IMR-90 (cell line): Measurements from ENCODE around the gene ADISSP. TPM values are rescaled to one million over a fixed set of nuclear protein-coding genes. Genes with fewer than 3 reads are reported as not detected.

Source experiments
- ATAC-seq: fragments of 200-7000 bp; cut with Tn5 transposase; 2 replicates; pipeline ENCODE4 v1.9.1; 2020; ENCODE audit warnings: low read depth, mild to moderate bottlenecking, moderate library complexity
- BruUV-seq: library from RNA; stranded (reverse); fragments of 400-500 nt; replicated peaks from 2 replicates; lab custom pipeline; 2021; lab: Mats Ljungman, UMichigan
- CTCF ChIA-PET: fragments of 300-600 bp; formaldehyde crosslinking; extraction: SDS; loops from one replicate; lab custom pipeline; 2021; ENCODE audit warnings: antibody characterized with exemption; lab: Yijun Ruan, JAX
- POLR2A ChIA-PET: fragments of 300-600 bp; sonication (Branson Sonifier 250); formaldehyde crosslinking; loops from one replicate; lab custom pipeline; 2022; ENCODE audit warnings: antibody characterized with exemption; ENCODE audit not compliant: unreplicated experiment; lab: Charles Lee
- DNase-seq: peaks from one replicate; pipeline ENCODE4 v3.0.0; 2013
- H2AFZ ChIP-seq: replicated peaks from 2 replicates; pipeline ENCODE3; 2013; ENCODE audit warnings: low read length, mild to moderate bottlenecking; ENCODE audit not compliant: poor library complexity
- H2AK5ac ChIP-seq: 2 replicates; pipeline ENCODE4 v1.6.1; 2013; ENCODE audit warnings: low read depth, low read length, inconsistent platforms
- H2AK9ac ChIP-seq: replicated peaks from 2 replicates; pipeline ENCODE3; 2013; ENCODE audit warnings: mild to moderate bottlenecking, low read depth, low read length, moderate library complexity; ENCODE audit not compliant: poor library complexity
- H2BK120ac ChIP-seq: 2 replicates; pipeline ENCODE4 v1.6.1; 2013; ENCODE audit warnings: low read depth, low read length, inconsistent platforms
- H2BK15ac ChIP-seq: 3 replicates; pipeline ENCODE4 v1.6.1; 2013; ENCODE audit warnings: low read depth, low read length, inconsistent platforms
- H2BK20ac ChIP-seq: 2 replicates; pipeline ENCODE4 v1.6.1; 2013; ENCODE audit warnings: low read depth, mild to moderate bottlenecking, inconsistent platforms, low read length, moderate library complexity
- H2BK5ac ChIP-seq: 2 replicates; pipeline ENCODE4 v1.6.1; 2013; ENCODE audit warnings: mild to moderate bottlenecking, low read depth, low read length, inconsistent platforms; ENCODE audit not compliant: poor library complexity, severe bottlenecking
- H3K14ac ChIP-seq: replicated peaks from 2 replicates; pipeline ENCODE4 v1.6.1; 2013; ENCODE audit warnings: low read depth, low read length, inconsistent platforms
- H3K18ac ChIP-seq: 2 replicates; pipeline ENCODE4 v1.6.1; 2013; ENCODE audit warnings: low read depth, low read length, control low read depth
- H3K23ac ChIP-seq: 2 replicates; pipeline ENCODE4 v1.6.1; 2013; ENCODE audit warnings: low read depth, low read length, inconsistent platforms
- H3K27ac ChIP-seq: 2 replicates; pipeline ENCODE4 v1.5.1; 2013; ENCODE audit warnings: mild to moderate bottlenecking, control low read depth, low read length; ENCODE audit not compliant: insufficient read depth
- H3K27me3 ChIP-seq: 2 replicates; pipeline ENCODE4 v1.6.1; 2013; ENCODE audit warnings: low read length; ENCODE audit not compliant: control insufficient read depth, insufficient read depth
- H3K36me3 ChIP-seq: 2 replicates; pipeline ENCODE4 v1.6.1; 2013; ENCODE audit warnings: low read length, mixed read lengths; ENCODE audit not compliant: control insufficient read depth, insufficient read depth
- H3K4ac ChIP-seq: 2 replicates; pipeline ENCODE4 v1.6.1; 2013; ENCODE audit warnings: low read depth, low read length, inconsistent platforms
- H3K4me1 ChIP-seq: 2 replicates; pipeline ENCODE4 v1.6.1; 2013; ENCODE audit warnings: low read length, mixed read lengths; ENCODE audit not compliant: control insufficient read depth, insufficient read depth
- H3K4me2 ChIP-seq: 2 replicates; pipeline ENCODE4 v1.6.1; 2013; ENCODE audit warnings: low read depth, mild to moderate bottlenecking, control low read depth, low read length, moderate library complexity
- H3K4me3 ChIP-seq: 2 replicates; pipeline ENCODE4 v1.5.1; 2013; ENCODE audit warnings: low read depth, mild to moderate bottlenecking, control low read depth, low read length, moderate library complexity; ENCODE audit not compliant: insufficient read depth
- H3K56ac ChIP-seq: 2 replicates; pipeline ENCODE4 v1.6.1; 2013; ENCODE audit warnings: low read length, inconsistent platforms; ENCODE audit not compliant: insufficient read depth; ENCODE audit errors: extremely low read depth
- H3K79me1 ChIP-seq, 2 experiments: 2 replicates each; pipeline ENCODE4 v1.6.1; 2013; ENCODE audit warnings: low read length in 2 of 2, inconsistent platforms in 1 of 2, low read depth in 1 of 2
- H3K9ac ChIP-seq: 2 replicates; pipeline ENCODE4 v1.6.1; 2013; ENCODE audit warnings: low read depth, low read length, control low read depth
- H3K9me1 ChIP-seq: 2 replicates; pipeline ENCODE4 v1.6.1; 2013; ENCODE audit warnings: low read length, inconsistent platforms; ENCODE audit not compliant: insufficient read depth
- H3K9me3 ChIP-seq: 2 replicates; pipeline ENCODE4 v1.6.1; 2013; ENCODE audit warnings: low read length; ENCODE audit not compliant: control insufficient read depth, insufficient read depth
- H4K20me1 ChIP-seq: 2 replicates; pipeline ENCODE4 v1.6.1; 2013; ENCODE audit warnings: low read length, inconsistent platforms; ENCODE audit not compliant: insufficient read depth
- H4K5ac ChIP-seq: 2 replicates; pipeline ENCODE4 v1.6.1; 2013; ENCODE audit warnings: mild to moderate bottlenecking, low read depth, low read length, control low read depth
- H4K8ac ChIP-seq, 2 experiments: 2 replicates each; pipeline ENCODE4 v1.6.1; 2013; ENCODE audit warnings: low read depth in 2 of 2, low read length in 2 of 2, control low read depth in 1 of 2, inconsistent platforms in 1 of 2
- H4K91ac ChIP-seq: 2 replicates; pipeline ENCODE4 v1.6.1; 2013; ENCODE audit warnings: low read depth, low read length, inconsistent platforms; ENCODE audit not compliant: insufficient read depth
- BHLHE40 ChIP-seq: fragments of 150-350 bp; IDR thresholded peaks from 2 replicates; pipeline ENCODE4 v1.6.1; 2016; ENCODE audit warnings: mild to moderate bottlenecking, low read depth, low read length
- CEBPB ChIP-seq: IDR thresholded peaks from 2 replicates; pipeline ENCODE4 v1.6.1; 2012; ENCODE audit warnings: low read depth, low read length, improper control_type of control experiment
- CHD1 ChIP-seq: IDR thresholded peaks from 2 replicates; pipeline ENCODE4 v1.6.1; 2012; ENCODE audit warnings: low read depth, low read length, improper control_type of control experiment
- FOS ChIP-seq: fragments of 150-350 bp; IDR thresholded peaks from 2 replicates; pipeline ENCODE4 v1.6.1; 2016; ENCODE audit warnings: low read depth, low read length
- MAFK ChIP-seq: IDR thresholded peaks from 2 replicates; pipeline ENCODE4 v1.6.1; 2012; ENCODE audit warnings: low read depth, low read length, improper control_type of control experiment
- MAZ ChIP-seq: IDR thresholded peaks from 2 replicates; pipeline ENCODE4 v1.6.1; 2012; ENCODE audit warnings: low read depth, mild to moderate bottlenecking, low read length, improper control_type of control experiment, moderate library complexity, borderline replicate concordance
- MXI1 ChIP-seq: IDR thresholded peaks from 2 replicates; pipeline ENCODE4 v1.6.1; 2012; ENCODE audit warnings: low read depth, mild to moderate bottlenecking, low read length, moderate library complexity, borderline replicate concordance
- NFE2L2 ChIP-seq: fragments of 150-350 bp; IDR thresholded peaks from 2 replicates; pipeline ENCODE4 v1.6.1; 2016; ENCODE audit warnings: low read depth, mild to moderate bottlenecking, low read length
- POLR2A ChIP-seq: IDR thresholded peaks from 2 replicates; pipeline ENCODE4 v1.6.1; 2012; ENCODE audit warnings: mild to moderate bottlenecking, low read depth, low read length
- RAD21 ChIP-seq: IDR thresholded peaks from 2 replicates; pipeline ENCODE4 v1.6.1; 2012; ENCODE audit warnings: low read length, improper control_type of control experiment
- RCOR1 ChIP-seq: IDR thresholded peaks from 2 replicates; pipeline ENCODE4 v1.6.1; 2012; ENCODE audit warnings: mild to moderate bottlenecking, low read length, improper control_type of control experiment; ENCODE audit not compliant: insufficient replicate concordance
- RFX5 ChIP-seq: IDR thresholded peaks from 2 replicates; pipeline ENCODE4 v1.8.0; 2012; ENCODE audit warnings: low read depth, mild to moderate bottlenecking, low read length, moderate library complexity
- SMC3 ChIP-seq: fragments of 150-350 bp; IDR thresholded peaks from 2 replicates; pipeline ENCODE4 v1.6.1; 2016; ENCODE audit warnings: low read depth, mild to moderate bottlenecking, antibody characterized with exemption, low read length, moderate library complexity
- WGBS, 2 experiments: methylation state at CpG; one replicate each; pipeline versions ENCODE4 v1.1.5 to v1.1.7; 2013; ENCODE audit warnings: missing lambda C conversion rate in 2 of 2; ENCODE audit not compliant: insufficient read length in 1 of 2; ENCODE audit errors: extremely low coverage in 2 of 2; 5-methylcytosine and 5-hydroxymethylcytosine counted together
- dilution Hi-C: fragments of 300-500 bp; cut with HindIII; formaldehyde crosslinking; loops from one replicate; pipeline ENCODE4 v1.14.3; 2018; ENCODE audit warnings: low sequenced_read_pairs; ENCODE audit not compliant: unreplicated experiment
- in situ Hi-C: fragments of 300-500 bp; cut with MboI; formaldehyde crosslinking; loops from 3 replicates; pipeline ENCODE4 v1.14.3; 2019; ENCODE audit warnings: low sequenced_read_pairs, inconsistent platforms, mixed read lengths
- intact Hi-C: fragments of 100-400 bp; cut with micrococcal nuclease; formaldehyde crosslinking; loops from 2 replicates; pipeline ENCODE4 v1.10.0; 2022
- polyA plus RNA-seq, 3 experiments: library from polyadenylated mRNA; depleted of rRNA; stranded (reverse); fragments of >200 nt; gene quantifications; 2 replicates each; pipeline ENCODE4 v1.2.3, GENCODE V29; 2012; ENCODE audit warnings: low replicate concordance in 1 of 3
- total RNA-seq: library from RNA; depleted of rRNA; stranded (reverse); fragments of >200 nt; gene quantifications from 2 replicates; pipeline ENCODE4 v1.2.3, GENCODE V29; 2012
- TF ChIP-seq, protein P1 (sequence below): conservative IDR thresholded peaks from 2 replicates; pipeline ENCODE4 v1.5.1; 2012; ENCODE audit warnings: mild to moderate bottlenecking, low read depth, low read length, improper control_type of control experiment
- TF ChIP-seq, protein P2 (sequence below): fragments of 150-350 bp; IDR thresholded peaks from 2 replicates; pipeline ENCODE4 v1.6.1; 2016; ENCODE audit warnings: low read depth, mild to moderate bottlenecking, low read length, moderate library complexity, borderline replicate concordance
- TF ChIP-seq, protein P3 (sequence below): fragments of 150-350 bp; IDR thresholded peaks from 2 replicates; pipeline ENCODE4 v1.6.1; 2017; ENCODE audit warnings: mild to moderate bottlenecking, antibody characterized with exemption, low read length, low read depth

The ADISSP gene
- total and polyA plus RNA-seq, 2 of the 4 experiments (the other 2 are of a cell fraction) = 31.9 to 58.2 TPM

DNA sequence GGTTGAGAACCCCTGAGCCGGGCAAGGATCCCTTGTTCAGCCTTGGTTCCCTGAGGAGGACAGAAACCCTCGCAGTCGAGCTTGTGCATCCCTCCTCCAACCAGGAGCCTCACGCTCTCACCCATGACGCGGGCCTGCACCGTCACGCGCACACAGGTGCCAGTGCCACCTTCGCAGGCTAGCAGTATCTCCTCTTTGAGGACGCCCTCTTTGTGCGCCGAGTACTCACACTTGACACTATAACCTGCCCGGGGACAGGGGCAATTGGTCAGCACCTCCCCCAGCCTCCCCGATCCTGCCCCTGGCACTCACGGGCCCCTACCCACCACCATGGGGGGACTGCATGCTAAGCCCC, 13.3 kb downstream of the ADISSP start:
- no peak overlapping the region for H2AK9ac ChIP-seq
- H2BK120ac ChIP-seq = no peak overlapping the region
- peaks cover 10% of the 10 kb centered on the region for H3K36me3 ChIP-seq
- no peak overlapping the region for H4K91ac ChIP-seq
- no peak overlapping the region for H3K4me3 ChIP-seq
- no peak for ATAC-seq
- H3K27ac ChIP-seq = no peak overlapping the region
- H3K4ac ChIP-seq = no peak overlapping the region
- no peak overlapping the region for H2BK5ac ChIP-seq
- TF ChIP-seq MXI1 (no peak), RFX5 (no peak), MAFK (no peak), SMC3 (no peak), MAZ (no peak), RCOR1 (no peak), FOS (no peak), CEBPB (no peak), BHLHE40 (no peak), POLR2A (no peak), NFE2L2 (no peak), CHD1 (no peak), RAD21 (no peak)
- TF ChIP-seq, protein P1, sequence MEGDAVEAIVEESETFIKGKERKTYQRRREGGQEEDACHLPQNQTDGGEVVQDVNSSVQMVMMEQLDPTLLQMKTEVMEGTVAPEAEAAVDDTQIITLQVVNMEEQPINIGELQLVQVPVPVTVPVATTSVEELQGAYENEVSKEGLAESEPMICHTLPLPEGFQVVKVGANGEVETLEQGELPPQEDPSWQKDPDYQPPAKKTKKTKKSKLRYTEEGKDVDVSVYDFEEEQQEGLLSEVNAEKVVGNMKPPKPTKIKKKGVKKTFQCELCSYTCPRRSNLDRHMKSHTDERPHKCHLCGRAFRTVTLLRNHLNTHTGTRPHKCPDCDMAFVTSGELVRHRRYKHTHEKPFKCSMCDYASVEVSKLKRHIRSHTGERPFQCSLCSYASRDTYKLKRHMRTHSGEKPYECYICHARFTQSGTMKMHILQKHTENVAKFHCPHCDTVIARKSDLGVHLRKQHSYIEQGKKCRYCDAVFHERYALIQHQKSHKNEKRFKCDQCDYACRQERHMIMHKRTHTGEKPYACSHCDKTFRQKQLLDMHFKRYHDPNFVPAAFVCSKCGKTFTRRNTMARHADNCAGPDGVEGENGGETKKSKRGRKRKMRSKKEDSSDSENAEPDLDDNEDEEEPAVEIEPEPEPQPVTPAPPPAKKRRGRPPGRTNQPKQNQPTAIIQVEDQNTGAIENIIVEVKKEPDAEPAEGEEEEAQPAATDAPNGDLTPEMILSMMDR = no peak
- TF ChIP-seq, protein P2, sequence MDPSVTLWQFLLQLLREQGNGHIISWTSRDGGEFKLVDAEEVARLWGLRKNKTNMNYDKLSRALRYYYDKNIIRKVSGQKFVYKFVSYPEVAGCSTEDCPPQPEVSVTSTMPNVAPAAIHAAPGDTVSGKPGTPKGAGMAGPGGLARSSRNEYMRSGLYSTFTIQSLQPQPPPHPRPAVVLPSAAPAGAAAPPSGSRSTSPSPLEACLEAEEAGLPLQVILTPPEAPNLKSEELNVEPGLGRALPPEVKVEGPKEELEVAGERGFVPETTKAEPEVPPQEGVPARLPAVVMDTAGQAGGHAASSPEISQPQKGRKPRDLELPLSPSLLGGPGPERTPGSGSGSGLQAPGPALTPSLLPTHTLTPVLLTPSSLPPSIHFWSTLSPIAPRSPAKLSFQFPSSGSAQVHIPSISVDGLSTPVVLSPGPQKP = no peak
- TF ChIP-seq, protein P3, sequence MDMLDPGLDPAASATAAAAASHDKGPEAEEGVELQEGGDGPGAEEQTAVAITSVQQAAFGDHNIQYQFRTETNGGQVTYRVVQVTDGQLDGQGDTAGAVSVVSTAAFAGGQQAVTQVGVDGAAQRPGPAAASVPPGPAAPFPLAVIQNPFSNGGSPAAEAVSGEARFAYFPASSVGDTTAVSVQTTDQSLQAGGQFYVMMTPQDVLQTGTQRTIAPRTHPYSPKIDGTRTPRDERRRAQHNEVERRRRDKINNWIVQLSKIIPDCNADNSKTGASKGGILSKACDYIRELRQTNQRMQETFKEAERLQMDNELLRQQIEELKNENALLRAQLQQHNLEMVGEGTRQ = no peak
- H3K9ac ChIP-seq = no peak overlapping the region
- H3K27me3 ChIP-seq = no peaks in the 10 kb centered on the region; the same call in 1 of the 2 replicates
- no peaks in the 10 kb centered on the region for H3K79me1 ChIP-seq
- no peak overlapping the region for H2BK15ac ChIP-seq
- H3K23ac ChIP-seq = no peak overlapping the region
- H3K14ac ChIP-seq = no peak overlapping the region
- CTCF ChIA-PET = interaction anchor here (0.6 kb wide), 1 partner anchor 38 kb away, joined by 3 read pairs; no protein-coding TSS in a partner anchor
- intact Hi-C loops (no loop called here), in situ Hi-C loops (no loop called here), dilution Hi-C loops (no loop called here)
- no peak overlapping the region for H3K56ac ChIP-seq
- no peak overlapping the region for H4K5ac ChIP-seq
- H2AFZ ChIP-seq = peak overlapping the region; percentile 51
- H4K8ac ChIP-seq = no peak overlapping the region
- no peak overlapping the region for H3K4me2 ChIP-seq
- H3K9me3 ChIP-seq = no peaks in the 10 kb centered on the region
- WGBS, 2 experiments = 95% methylated on average over 8 of the region's 16 CpGs; no CpG with 5 or more reads in 1 of the 2 experiments
- peaks cover 5% of the 10 kb centered on the region for H3K9me1 ChIP-seq
- no peaks in the 10 kb centered on the region for H3K4me1 ChIP-seq
- no peak overlapping the region for H3K18ac ChIP-seq
- no peak for DNase-seq
- H4K20me1 ChIP-seq = 0 out of 2 replicates have a peak, but pooled peaks cover 6% of the 10 kb centered on the region
- BruUV-seq = no TSS peak
- no peak overlapping the region for H2AK5ac ChIP-seq
- H2BK20ac ChIP-seq = no peak overlapping the region
- POLR2A ChIA-PET = no interaction called here
